Endometrial microvascular endothelial cells (primary cell): ENCODE results near the gene PPP2R1B. TPM values are rescaled to one million over a fixed set of nuclear protein-coding genes. Genes with fewer than 3 reads are reported as not detected.

Experiments
- in situ Hi-C: cut with HindIII; loops from 2 replicates; pipeline ENCODE4 v1.10.0; 2017; ENCODE audit warnings: low sequenced_read_pairs, low pct_unique_long_range_greater_than_20kb; ENCODE audit errors: inconsistent ontology term
- total RNA-seq: library from RNA; depleted of rRNA; stranded (reverse); fragments of >200 nt; gene quantifications from one replicate; pipeline ENCODE4 v1.2.3, GENCODE V29; 2015; ENCODE audit errors: inconsistent ontology term

The PPP2R1B gene
- 63.5 TPM for total RNA-seq

- in situ Hi-C loops = no loop called here
Measured at GRCh38 chr11:111765984-111766833, at the start of gene PPP2R1B. PPP2R1B (minus strand) TSS chr11:111766389; CDS start chr11:111766361, 28 bp downstream.

GRCh38 chr11:111815489-111815888, 49.3 kb upstream of the PPP2R1B start:
- in situ Hi-C loops = no loop called here

- in situ Hi-C loops = no loop called here
Measured at GRCh38 chr11:111814557-111815320, 48.5 kb upstream of the PPP2R1B start.

GRCh38 chr11:111814106-111814505, 47.9 kb upstream of the PPP2R1B start:
- in situ Hi-C loops = no loop called here

GRCh38 chr11:111812211-111812610, 46.0 kb upstream of the PPP2R1B start:
- in situ Hi-C loops = no loop called here

- in situ Hi-C loops = no loop called here
Measured at GRCh38 chr11:111811445-111811844, 45.3 kb upstream of the PPP2R1B start.

- in situ Hi-C loops = no loop called here
Measured at GRCh38 chr11:111808834-111809233, 42.6 kb upstream of the PPP2R1B start.

- in situ Hi-C loops = no loop called here
Measured at GRCh38 chr11:111808063-111808588, 41.9 kb upstream of the PPP2R1B start.

GRCh38 chr11:111807076-111807475, 40.9 kb upstream of the PPP2R1B start:
- in situ Hi-C loops = no loop called here

GRCh38 chr11:111801135-111801534, 34.9 kb upstream of the PPP2R1B start:
- in situ Hi-C loops = no loop called here

GRCh38 chr11:111798279-111798678, 32.1 kb upstream of the PPP2R1B start:
- in situ Hi-C loops = no loop called here

- in situ Hi-C loops = no loop called here
Measured at GRCh38 chr11:111797145-111797581, 31.0 kb upstream of the PPP2R1B start.

GRCh38 chr11:111796696-111797095, 30.5 kb upstream of the PPP2R1B start:
- in situ Hi-C loops = no loop called here

- in situ Hi-C loops = no loop called here
Measured at GRCh38 chr11:111795334-111795985, 29.3 kb upstream of the PPP2R1B start.

GRCh38 chr11:111793863-111794262, 27.7 kb upstream of the PPP2R1B start:
- in situ Hi-C loops = no loop called here

GRCh38 chr11:111792955-111793500, 26.8 kb upstream of the PPP2R1B start:
- in situ Hi-C loops = no loop called here

- in situ Hi-C loops = no loop called here
Measured at GRCh38 chr11:111792314-111792713, 26.1 kb upstream of the PPP2R1B start.

GRCh38 chr11:111788464-111788863, 22.3 kb upstream of the PPP2R1B start:
- in situ Hi-C loops = no loop called here

- in situ Hi-C loops = no loop called here
Measured at GRCh38 chr11:111788051-111788450, 21.9 kb upstream of the PPP2R1B start.
